OCI-LY1 (cell line): ENCODE data around the gene CD200.

Experiments
- CTCF ChIP-seq: fragments of 200-600 bp; sonication (generic), shearing (Covaris generic); IDR thresholded peaks from 2 replicates; pipeline ENCODE4 v1.5.1; 2017; ENCODE audit warnings: mild to moderate bottlenecking, antibody characterized with exemption, low read length, moderate library complexity, mixed read lengths
- EZH2 ChIP-seq: fragments of 200-600 bp; sonication (generic), shearing (Covaris generic); IDR thresholded peaks from 2 replicates; pipeline ENCODE4 v1.8.0; 2017; ENCODE audit warnings: borderline replicate concordance, mixed run types, mild to moderate bottlenecking, antibody characterized with exemption, low read length, moderate library complexity, mixed read lengths

- no peak for TF ChIP-seq EZH2
- no peak for TF ChIP-seq CTCF
These were observed 33.6 kb downstream of the CD200 start for GRCh38 chr3:112366522-112366921.
